ENCODE results near the gene SLCO2A1.

SLCO2A1 gene

DNA sequence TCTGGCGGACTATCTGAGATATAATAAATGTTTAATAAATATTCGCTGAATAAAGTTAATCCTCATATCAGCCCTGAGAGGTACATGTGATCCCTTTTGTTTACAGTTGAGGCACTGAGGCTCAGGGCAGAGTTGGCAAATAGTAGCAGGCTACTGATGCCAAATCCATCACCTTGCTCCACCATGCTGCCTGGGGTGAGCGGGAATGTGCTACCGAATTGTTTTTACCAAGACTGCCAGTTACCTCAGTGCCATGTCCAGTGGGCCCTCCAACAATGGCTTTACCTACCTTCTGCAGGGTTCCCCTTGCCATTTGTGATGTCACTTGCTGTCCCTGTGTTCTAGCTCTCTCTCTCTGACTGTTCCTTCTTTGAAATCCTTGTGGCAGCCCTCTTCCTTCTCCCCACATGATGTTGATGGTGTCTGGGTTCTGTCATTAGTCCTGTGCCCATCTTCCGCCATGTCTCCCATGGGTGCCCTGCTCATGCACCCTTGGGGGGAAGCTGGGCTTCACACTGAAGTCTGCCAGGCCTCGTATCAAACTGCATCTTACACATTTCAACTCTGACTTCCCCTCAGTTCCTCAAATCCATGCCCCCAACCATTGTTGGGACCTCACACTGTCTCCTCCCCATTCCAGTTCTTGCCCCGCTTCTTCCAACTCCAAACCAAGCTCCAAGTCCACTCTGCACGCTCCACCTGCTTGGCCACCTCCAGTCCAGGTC lies 35.4 kb downstream of the SLCO2A1 start:
- Mint-ChIP-seq H3K4me3 (no peak overlapping the region), H3K27ac (no peak overlapping the region), H3K4me1 (ENCODE audit: low read depth) (no peaks in the 10 kb centered on the region), H3K27me3 (ENCODE audit: low read depth) (peaks cover 3% of the 10 kb centered on the region), H3K36me3 (ENCODE audit: low read depth) (no peaks in the 10 kb centered on the region), H3K9me3 (no peaks in the 10 kb centered on the region)
- DNase-seq (ENCODE audit: low spot score) = no peak

DNA sequence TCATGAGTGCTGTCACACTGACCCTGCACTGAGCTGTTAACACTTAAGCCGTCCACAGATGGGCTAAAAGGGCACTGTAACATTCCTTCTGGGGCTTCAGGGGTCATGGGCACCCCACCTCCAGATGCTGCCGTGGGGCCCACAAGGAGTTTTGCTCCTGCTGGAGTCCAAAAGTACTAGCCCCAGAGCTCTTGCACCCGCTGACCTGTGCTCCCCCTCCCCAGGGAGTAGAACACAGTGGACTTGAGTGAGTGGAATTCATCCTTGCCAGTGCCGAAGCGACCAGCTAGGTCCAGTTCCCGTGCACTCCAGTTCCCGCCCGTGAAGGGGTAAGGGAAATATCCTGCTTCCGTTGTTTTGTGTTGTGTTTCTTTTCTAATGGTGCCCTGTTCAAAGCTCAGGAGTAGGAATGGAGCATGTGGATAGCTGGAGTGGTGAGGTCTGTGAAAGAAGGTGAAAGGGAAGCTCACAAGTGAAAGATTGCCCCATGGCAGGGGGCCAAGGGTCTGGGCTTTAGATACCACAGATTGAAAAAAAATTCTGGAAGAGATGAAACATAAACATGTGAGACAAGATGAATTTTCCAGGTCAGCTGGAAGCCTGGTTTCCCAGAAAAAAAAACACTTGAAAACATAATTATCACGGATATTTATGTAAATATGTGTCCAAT lies 36.6 kb downstream of the SLCO2A1 start:
- Mint-ChIP-seq H3K9me3 (no peaks in the 10 kb centered on the region), H3K27me3 (ENCODE audit: low read depth) (peaks cover 6% of the 10 kb centered on the region), H3K4me3 (no peak overlapping the region), H3K4me1 (ENCODE audit: low read depth) (no peaks in the 10 kb centered on the region), H3K27ac (no peak overlapping the region), H3K36me3 (ENCODE audit: low read depth) (no peaks in the 10 kb centered on the region)
- DNase-seq (ENCODE audit: low spot score) = no peak

DNA sequence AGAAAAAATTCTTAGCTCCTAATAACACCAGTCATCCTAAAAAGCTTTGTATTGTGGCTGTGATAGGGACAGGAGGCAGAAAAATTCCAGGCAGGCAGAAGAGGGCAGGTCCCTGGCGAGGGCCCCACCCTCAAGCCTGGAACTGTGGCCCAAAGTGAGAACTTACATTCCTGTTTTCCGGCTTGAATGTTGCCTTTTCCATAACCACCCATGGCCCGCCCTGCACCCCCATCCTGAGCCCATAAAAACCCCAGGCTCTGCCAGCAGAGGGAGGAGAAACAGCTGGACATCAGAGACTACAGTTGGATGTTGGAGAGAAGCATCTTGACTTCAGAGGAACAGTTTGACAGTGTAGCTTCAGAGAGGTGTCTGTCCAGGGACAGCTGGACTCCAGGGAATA lies 37.3 kb downstream of the SLCO2A1 start:
- Mint-ChIP-seq H3K27ac (no peak overlapping the region), H3K27me3 (ENCODE audit: low read depth) (peaks cover 11% of the 10 kb centered on the region), H3K4me3 (no peak overlapping the region), H3K4me1 (ENCODE audit: low read depth) (no peaks in the 10 kb centered on the region), H3K36me3 (ENCODE audit: low read depth) (no peaks in the 10 kb centered on the region), H3K9me3 (no peaks in the 10 kb centered on the region)
- no peak for DNase-seq (ENCODE audit: low spot score)

DNA sequence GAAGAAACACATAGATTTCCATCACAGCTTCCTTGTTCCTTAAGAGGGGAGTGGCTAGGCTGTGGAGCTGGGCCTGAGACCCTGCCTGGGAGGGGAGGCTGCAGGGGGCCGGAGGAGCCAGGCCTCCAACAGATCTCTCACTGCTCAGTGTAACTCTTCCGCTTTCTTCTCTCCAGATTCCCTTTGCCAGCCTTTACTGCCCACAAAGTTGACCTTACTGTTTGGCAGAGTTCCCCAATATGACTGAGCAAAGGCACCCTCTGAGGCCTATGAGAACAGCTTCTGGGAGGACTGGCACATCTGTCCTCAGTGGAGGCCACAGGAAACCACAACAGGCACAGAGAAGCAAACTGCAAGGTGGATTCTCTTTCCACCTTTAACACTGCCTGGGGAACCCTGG lies 38.1 kb downstream of the SLCO2A1 start:
- DNase-seq (ENCODE audit: low spot score) = no peak
- Mint-ChIP-seq H3K27ac (no peak overlapping the region), H3K27me3 (ENCODE audit: low read depth) (peaks cover 12% of the 10 kb centered on the region), H3K9me3 (no peaks in the 10 kb centered on the region), H3K36me3 (ENCODE audit: low read depth) (no peaks in the 10 kb centered on the region), H3K4me1 (ENCODE audit: low read depth) (no peaks in the 10 kb centered on the region), H3K4me3 (no peak overlapping the region)

DNA sequence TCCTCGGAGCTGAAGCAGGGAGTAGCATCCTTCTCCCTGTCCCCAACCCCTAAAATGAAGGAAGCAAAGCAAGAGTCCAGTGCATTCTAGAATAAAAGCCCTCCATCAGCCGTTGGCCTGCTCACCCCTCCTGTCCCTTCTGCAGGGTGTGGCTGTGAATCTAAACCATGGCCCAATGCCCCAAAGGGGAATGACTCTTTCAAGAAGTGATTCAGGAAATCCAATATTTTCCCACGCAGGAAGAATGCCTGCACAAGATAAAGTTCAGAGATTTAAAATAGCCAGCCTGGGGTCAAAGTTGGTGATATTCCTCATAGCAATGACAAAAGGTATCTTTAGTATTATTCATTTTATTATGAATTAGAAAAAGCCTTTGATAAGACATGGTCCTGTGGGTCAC lies 38.5 kb downstream of the SLCO2A1 start:
- DNase-seq (ENCODE audit: low spot score) = no peak
- Mint-ChIP-seq H3K36me3 (ENCODE audit: low read depth) (no peaks in the 10 kb centered on the region), H3K9me3 (no peaks in the 10 kb centered on the region), H3K4me1 (ENCODE audit: low read depth) (no peaks in the 10 kb centered on the region), H3K4me3 (no peak overlapping the region), H3K27me3 (ENCODE audit: low read depth) (peaks cover 16% of the 10 kb centered on the region), H3K27ac (no peak overlapping the region)

DNA sequence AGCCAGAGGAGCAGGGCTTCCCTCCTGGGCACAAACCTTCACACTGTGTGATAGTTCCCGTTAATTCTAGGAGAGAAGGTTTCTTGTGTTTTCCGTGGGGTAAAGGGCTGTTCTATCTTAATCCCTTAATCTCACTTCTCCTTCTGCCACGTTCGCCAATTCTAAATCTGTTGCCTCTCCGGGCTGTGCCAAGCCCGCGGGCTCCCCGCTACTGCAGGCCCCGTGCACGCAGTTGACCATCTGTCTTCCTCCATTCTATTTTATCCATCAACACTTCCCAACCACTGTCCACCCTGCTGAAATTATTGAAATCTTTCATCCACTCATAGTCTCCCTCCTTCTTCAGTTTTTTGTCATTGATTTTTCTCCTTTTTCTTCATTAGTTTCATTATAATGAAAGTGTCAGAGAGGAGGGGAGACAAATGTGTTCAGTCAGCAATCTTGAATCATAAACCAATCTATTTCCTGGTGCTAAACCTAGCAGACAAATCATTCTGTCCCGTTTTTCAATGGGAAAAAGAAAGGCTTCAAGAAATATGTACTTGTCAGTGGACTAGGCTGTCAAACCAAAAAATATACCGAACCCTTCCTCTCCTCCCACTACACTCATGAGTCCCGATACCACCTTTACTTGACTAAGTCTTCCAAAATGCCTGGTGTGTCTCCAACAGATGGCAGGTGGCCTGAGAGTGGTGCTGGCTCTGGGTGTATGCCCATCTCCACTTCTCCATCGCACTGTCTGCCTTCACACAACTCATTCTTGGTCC lies 39.6 kb downstream of the SLCO2A1 start:
- no peaks in the 10 kb centered on the region for H3K9me3 Mint-ChIP-seq
- H3K4me1 Mint-ChIP-seq (ENCODE audit: low read depth) = no peaks in the 10 kb centered on the region
- DNase-seq (ENCODE audit: low spot score) = no peak
- no peak overlapping the region for H3K4me3 Mint-ChIP-seq
- no peaks in the 10 kb centered on the region for H3K36me3 Mint-ChIP-seq (ENCODE audit: low read depth)
- peaks cover 23% of the 10 kb centered on the region for H3K27me3 Mint-ChIP-seq (ENCODE audit: low read depth)
- H3K27ac Mint-ChIP-seq = no peak overlapping the region

DNA sequence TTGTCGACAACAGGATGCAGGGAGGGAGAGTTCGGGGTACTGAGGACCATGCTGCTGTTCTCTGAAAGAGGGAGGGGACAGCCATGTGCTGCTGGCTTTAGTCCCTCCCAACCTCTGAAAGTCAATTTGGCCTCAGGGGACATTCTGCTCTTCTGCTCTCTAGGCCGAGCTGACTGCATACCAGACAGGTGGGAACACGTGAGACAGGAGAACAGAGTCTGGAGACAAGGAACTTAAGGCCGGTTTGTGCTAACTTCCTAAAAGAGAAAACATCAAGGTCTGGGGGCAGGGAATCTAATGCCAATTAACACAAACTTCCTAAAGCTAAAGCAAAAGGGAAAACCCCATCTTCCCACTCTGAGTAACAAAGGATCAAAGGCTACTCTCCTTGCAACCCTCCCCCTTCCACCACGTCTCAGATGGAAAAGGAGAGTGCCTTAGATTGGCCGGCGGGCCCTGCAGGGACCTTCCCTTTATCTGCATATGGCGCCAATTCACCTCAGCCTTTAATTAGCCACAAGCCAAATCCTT lies 41.0 kb downstream of the SLCO2A1 start:
- H3K4me1 Mint-ChIP-seq (ENCODE audit: low read depth) = no peaks in the 10 kb centered on the region
- no peak overlapping the region for H3K4me3 Mint-ChIP-seq
- H3K27ac Mint-ChIP-seq = no peak overlapping the region
- H3K27me3 Mint-ChIP-seq (ENCODE audit: low read depth) = peaks cover 23% of the 10 kb centered on the region
- H3K36me3 Mint-ChIP-seq (ENCODE audit: low read depth) = no peaks in the 10 kb centered on the region
- no peaks in the 10 kb centered on the region for H3K9me3 Mint-ChIP-seq
- DNase-seq (ENCODE audit: low spot score) = no peak

DNA sequence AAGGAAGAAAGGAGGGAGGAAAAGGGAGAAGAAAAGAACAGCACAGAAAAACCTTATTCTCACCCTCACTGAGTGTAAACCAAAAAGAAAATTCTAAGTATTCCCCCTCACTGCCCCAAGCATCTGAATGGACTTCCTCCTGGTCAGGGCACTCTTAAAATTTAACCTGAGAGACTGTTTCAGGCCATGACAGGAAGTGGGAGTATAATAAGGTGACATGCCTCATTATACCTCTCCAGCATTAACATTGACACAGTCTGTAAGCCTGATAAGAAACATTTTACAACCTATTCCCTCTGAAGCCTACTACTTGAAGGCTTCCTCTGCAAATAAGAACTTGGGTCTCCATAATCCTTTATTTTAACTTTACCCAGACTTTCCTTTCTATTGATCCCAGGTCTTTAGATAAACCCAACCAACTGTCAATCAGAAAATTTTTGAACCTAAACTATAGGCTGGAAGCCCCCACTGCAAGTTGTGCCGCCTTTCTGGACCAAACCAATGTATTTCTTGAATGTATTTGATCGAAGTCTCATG lies 41.7 kb downstream of the SLCO2A1 start:
- no peak overlapping the region for H3K27ac Mint-ChIP-seq
- peaks cover 23% of the 10 kb centered on the region for H3K27me3 Mint-ChIP-seq (ENCODE audit: low read depth)
- no peak overlapping the region for H3K4me3 Mint-ChIP-seq
- H3K9me3 Mint-ChIP-seq = no peaks in the 10 kb centered on the region
- H3K36me3 Mint-ChIP-seq (ENCODE audit: low read depth) = no peaks in the 10 kb centered on the region
- H3K4me1 Mint-ChIP-seq (ENCODE audit: low read depth) = no peaks in the 10 kb centered on the region
- DNase-seq (ENCODE audit: low spot score) = no peak

DNA sequence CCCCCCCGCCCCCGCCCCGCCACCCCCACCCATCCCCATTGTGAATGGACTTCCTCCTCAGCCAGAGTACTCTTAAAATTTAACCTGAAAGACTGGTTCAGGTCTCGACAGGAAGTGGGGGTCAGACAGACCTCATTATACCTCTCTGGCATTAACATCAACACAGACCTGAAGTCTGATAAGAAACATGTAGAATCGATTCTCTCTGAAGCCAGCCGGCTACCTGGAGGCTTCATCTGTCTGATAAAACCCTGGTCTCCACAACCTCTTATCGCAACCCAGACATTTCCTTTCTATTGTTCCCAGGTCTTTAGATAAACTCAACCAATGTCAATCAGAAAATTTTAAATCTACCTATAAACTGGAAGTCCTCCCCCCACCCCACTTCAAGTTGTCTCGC lies 42.6 kb downstream of the SLCO2A1 start:
- Mint-ChIP-seq H3K4me3 (no peak overlapping the region), H3K9me3 (no peaks in the 10 kb centered on the region), H3K4me1 (ENCODE audit: low read depth) (no peaks in the 10 kb centered on the region), H3K27ac (no peak overlapping the region), H3K27me3 (ENCODE audit: low read depth) (peaks cover 26% of the 10 kb centered on the region), H3K36me3 (ENCODE audit: low read depth) (no peaks in the 10 kb centered on the region)
- DNase-seq (ENCODE audit: low spot score) = no peak

DNA sequence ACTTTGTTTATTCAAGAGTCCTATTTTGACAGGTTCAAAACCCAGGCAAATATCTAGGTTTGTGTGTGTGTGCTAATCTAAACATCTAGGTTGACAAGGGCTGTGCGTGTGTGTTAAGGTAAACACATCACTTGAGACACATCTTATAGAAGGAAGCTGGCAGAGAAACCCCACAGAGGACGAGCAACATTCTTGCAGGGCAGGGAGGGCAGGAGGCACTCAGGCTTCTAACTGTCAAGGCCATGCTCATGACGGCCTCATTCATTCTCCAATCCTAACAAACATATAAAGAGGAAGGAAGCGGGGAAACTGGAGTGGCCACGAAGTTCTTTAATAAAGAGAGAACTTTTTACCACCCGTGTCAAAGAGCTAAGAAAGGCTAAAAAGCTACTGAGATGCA lies 43.4 kb downstream of the SLCO2A1 start:
- H3K27ac Mint-ChIP-seq = no peak overlapping the region
- peaks cover 28% of the 10 kb centered on the region for H3K27me3 Mint-ChIP-seq (ENCODE audit: low read depth)
- no peak for DNase-seq (ENCODE audit: low spot score)
- no peaks in the 10 kb centered on the region for H3K9me3 Mint-ChIP-seq
- no peaks in the 10 kb centered on the region for H3K4me1 Mint-ChIP-seq (ENCODE audit: low read depth)
- H3K36me3 Mint-ChIP-seq (ENCODE audit: low read depth) = no peaks in the 10 kb centered on the region
- H3K4me3 Mint-ChIP-seq = no peak overlapping the region

DNA sequence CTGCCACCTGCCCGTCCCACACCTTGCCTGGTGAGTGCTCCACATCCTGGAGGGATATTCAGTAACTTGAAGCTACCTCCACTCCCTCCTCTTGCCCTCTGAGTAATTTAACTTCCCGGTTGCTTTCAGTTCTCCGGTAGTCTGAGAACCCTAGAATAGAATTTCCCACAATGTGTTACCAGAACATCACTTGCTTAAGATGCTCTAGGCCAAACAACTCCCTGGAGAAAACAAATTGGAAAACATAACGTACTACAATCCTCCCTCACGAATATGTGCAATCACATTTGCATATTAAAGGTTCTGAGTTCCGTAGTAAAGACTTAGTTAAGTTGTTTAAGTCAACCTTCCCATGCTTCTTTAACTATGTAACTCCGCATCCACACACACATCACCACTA lies 44.8 kb downstream of the SLCO2A1 start:
- Mint-ChIP-seq H3K27ac (no peak overlapping the region), H3K36me3 (ENCODE audit: low read depth) (no peaks in the 10 kb centered on the region), H3K4me3 (no peak overlapping the region), H3K27me3 (ENCODE audit: low read depth) (peaks cover 26% of the 10 kb centered on the region), H3K9me3 (no peaks in the 10 kb centered on the region), H3K4me1 (ENCODE audit: low read depth) (no peaks in the 10 kb centered on the region)
- no peak for DNase-seq (ENCODE audit: low spot score)

DNA sequence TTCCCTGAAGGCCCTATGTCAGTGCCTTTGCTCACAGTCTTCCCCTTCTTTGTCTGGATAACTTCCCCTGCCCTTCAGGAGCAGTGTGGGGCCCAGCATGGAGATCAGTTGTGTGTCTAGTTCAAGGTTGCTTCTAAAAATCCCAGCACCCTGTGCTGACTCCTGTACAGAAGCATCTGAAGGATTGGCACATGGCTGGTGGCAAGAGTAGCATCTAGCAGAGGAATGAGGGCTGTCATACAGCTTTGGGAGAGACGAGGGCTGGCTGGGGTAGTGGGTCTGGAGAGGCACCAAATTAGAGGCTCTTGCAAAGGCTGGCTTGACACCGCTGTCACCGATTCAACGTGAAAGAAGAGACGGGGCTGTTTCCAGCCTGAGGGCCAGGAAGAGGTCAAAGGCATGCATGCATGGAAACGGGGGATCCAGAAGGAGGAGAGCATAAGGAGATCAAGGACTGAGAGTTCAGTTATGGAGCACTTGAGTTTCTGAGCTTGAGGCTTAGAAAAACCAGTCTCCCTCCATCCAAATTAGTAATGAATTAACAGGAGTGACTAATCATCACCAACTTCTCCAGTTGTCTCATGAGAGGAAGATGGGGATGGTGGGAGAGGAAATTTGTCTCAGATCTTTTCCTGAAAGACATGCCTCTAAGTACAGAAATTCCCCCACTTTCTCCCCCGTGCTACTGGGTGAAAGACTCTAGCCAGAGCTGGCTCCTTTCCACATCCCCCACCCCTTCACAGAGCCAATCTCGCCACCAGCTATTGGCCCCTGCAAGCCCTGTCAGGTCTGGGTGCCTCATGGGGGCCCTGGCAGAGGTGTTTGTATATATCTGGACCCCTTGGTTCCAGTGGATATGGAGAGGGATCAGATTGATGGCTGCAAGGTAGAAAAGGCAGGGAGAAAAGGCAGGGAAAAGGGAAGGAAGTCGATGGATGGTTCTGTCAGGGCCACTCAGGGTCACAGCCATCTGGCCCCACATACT lies 45.9 kb downstream of the SLCO2A1 start:
- peaks cover 25% of the 10 kb centered on the region for H3K27me3 Mint-ChIP-seq (ENCODE audit: low read depth)
- H3K4me3 Mint-ChIP-seq = no peak overlapping the region
- H3K27ac Mint-ChIP-seq = no peak overlapping the region
- no peaks in the 10 kb centered on the region for H3K9me3 Mint-ChIP-seq
- no peak for DNase-seq (ENCODE audit: low spot score)
- no peaks in the 10 kb centered on the region for H3K36me3 Mint-ChIP-seq (ENCODE audit: low read depth)
- no peaks in the 10 kb centered on the region for H3K4me1 Mint-ChIP-seq (ENCODE audit: low read depth)

DNA sequence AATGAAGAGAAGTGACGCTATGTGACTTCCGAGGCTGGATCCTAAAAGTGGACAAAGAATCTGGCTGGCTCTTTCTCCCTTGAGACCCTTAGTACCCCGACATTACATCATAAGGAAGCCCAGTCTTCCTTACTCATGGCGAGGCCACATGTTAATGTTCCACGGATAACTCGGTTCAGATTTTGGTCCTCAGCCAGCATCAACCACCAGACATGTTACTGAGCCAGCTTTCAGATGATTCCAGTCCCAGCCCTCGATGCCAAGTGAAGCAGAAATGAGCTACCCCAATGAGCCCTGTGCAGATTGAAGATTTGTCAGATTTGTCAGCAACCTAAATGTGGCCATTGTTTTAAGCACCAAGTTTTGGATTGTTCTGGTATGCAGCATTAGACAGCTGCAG lies 46.6 kb downstream of the SLCO2A1 start:
- no peak overlapping the region for H3K27ac Mint-ChIP-seq
- H3K4me1 Mint-ChIP-seq (ENCODE audit: low read depth) = no peaks in the 10 kb centered on the region
- DNase-seq (ENCODE audit: low spot score) = no peak
- H3K36me3 Mint-ChIP-seq (ENCODE audit: low read depth) = no peaks in the 10 kb centered on the region
- H3K9me3 Mint-ChIP-seq = no peaks in the 10 kb centered on the region
- H3K4me3 Mint-ChIP-seq = no peak overlapping the region
- peaks cover 22% of the 10 kb centered on the region for H3K27me3 Mint-ChIP-seq (ENCODE audit: low read depth)

All from T-helper 2 cell treated with Interferon-gamma antibody and Interleukin-4, amounts not matched to agents 5 μg/mL and 100 μg/mL, for 36 hours (primary cell).